Loucy (cell line): ENCODE measurements around the gene SLC11A1.

ENCODE experiments used
- EZH2phosphoT487 ChIP-seq: fragments of 200-600 bp; IDR thresholded peaks from 2 replicates; pipeline ENCODE4 v1.6.1; 2018; ENCODE audit warnings: antibody characterized with exemption, mild to moderate bottlenecking, moderate library complexity, borderline replicate concordance
- TF ChIP-seq, protein P1 (sequence below): fragments of 200-600 bp; sonication (generic); conservative IDR thresholded peaks from 2 replicates; pipeline ENCODE4 v1.5.1; 2014; ENCODE audit warnings: mild to moderate bottlenecking, antibody characterized with exemption, low read length

DNA sequence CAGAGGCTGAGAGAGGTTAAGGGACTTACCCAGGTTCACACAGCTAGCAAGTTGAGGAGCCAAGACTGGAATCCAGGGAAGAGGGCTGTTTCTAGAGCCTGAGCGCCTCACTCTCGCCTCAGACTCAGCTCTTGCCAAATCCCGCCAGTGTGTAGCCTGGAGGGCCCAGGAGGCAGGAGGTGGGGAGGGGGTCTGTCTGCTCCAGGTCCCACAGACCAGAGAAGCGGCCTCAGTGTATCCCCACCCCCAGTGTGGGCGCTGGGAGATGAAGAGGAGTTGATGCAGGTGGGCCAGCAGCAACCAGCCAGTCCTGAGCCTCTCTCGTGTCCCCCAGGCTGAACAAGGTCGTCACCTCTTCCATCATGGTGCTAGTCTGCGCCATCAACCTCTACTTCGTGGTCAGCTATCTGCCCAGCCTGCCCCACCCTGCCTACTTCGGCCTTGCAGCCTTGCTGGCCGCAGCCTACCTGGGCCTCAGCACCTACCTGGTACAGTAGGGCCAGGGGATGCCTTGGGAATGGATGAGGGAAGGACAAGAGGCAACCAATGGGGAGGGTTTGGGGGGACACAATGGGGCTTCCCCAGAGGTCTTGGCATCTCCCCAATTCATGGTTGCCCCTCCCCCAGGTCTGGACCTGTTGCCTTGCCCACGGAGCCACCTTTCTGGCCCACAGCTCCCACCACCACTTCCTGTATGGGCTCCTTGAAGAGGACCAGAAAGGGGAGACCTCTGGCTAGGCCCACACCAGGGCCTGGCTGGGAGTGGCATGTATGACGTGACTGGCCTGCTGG, 12.4 kb downstream of the SLC11A1 start:
- TF ChIP-seq, protein P1, sequence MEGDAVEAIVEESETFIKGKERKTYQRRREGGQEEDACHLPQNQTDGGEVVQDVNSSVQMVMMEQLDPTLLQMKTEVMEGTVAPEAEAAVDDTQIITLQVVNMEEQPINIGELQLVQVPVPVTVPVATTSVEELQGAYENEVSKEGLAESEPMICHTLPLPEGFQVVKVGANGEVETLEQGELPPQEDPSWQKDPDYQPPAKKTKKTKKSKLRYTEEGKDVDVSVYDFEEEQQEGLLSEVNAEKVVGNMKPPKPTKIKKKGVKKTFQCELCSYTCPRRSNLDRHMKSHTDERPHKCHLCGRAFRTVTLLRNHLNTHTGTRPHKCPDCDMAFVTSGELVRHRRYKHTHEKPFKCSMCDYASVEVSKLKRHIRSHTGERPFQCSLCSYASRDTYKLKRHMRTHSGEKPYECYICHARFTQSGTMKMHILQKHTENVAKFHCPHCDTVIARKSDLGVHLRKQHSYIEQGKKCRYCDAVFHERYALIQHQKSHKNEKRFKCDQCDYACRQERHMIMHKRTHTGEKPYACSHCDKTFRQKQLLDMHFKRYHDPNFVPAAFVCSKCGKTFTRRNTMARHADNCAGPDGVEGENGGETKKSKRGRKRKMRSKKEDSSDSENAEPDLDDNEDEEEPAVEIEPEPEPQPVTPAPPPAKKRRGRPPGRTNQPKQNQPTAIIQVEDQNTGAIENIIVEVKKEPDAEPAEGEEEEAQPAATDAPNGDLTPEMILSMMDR: no peak
- TF ChIP-seq EZH2phosphoT487: no peak
